Liver (tissue), 9 donors: ENCODE measurements around the gene UGT1A4. TPM values are rescaled to one million over a fixed set of nuclear protein-coding genes. Genes with fewer than 3 reads are reported as not detected.

ENCODE experiments used
- DNase-seq: peaks from one replicate; pipeline ENCODE4 v3.0.0-alpha.2; 2017; ENCODE audit warnings: low spot score
- H3K27ac ChIP-seq, 2 donors: one replicate each; pipeline ENCODE4 v1.7.0; 2013; ENCODE audit warnings: inconsistent platforms in 2 of 2, low read length in 2 of 2, control low read depth in 1 of 2, low read depth in 1 of 2, mild to moderate bottlenecking in 1 of 2
- H3K27me3 ChIP-seq, 4 donors: one replicate each; pipeline versions ENCODE4 v1.6.1 to v1.7.0; 2013; ENCODE audit warnings: low read length in 3 of 4, inconsistent platforms in 1 of 4, mild to moderate bottlenecking in 1 of 4, moderate library complexity in 1 of 4; ENCODE audit not compliant: control insufficient read depth in 4 of 4, insufficient read depth in 4 of 4
- H3K36me3 ChIP-seq, 4 donors: one replicate each; pipeline versions ENCODE4 v1.6.1 to v1.7.0; 2013; ENCODE audit warnings: low read length in 3 of 4, mild to moderate bottlenecking in 3 of 4, low read depth in 1 of 4, moderate library complexity in 1 of 4; ENCODE audit not compliant: control insufficient read depth in 4 of 4, insufficient read depth in 3 of 4
- H3K4me1 ChIP-seq, 4 donors: one replicate each; pipeline versions ENCODE4 v1.6.1 to v1.7.0; 2013; ENCODE audit warnings: low read length in 3 of 4, mild to moderate bottlenecking in 3 of 4, moderate library complexity in 1 of 4; ENCODE audit not compliant: control insufficient read depth in 4 of 4, insufficient read depth in 4 of 4
- H3K4me3 ChIP-seq, 3 donors: one replicate each; pipeline versions ENCODE4 v1.6.1 to v1.7.0; 2013; ENCODE audit warnings: low read length in 3 of 3, control low read depth in 1 of 3, low read depth in 1 of 3, mild to moderate bottlenecking in 1 of 3
- H3K9ac ChIP-seq, 2 donors: one replicate each; pipeline ENCODE4 v1.7.0; 2013; ENCODE audit warnings: low read length in 2 of 2, mild to moderate bottlenecking in 2 of 2, moderate library complexity in 2 of 2, control low read depth in 1 of 2, low read depth in 1 of 2
- H3K9me3 ChIP-seq, 4 donors: one replicate each; pipeline versions ENCODE4 v1.6.1 to v1.7.0; 2013; ENCODE audit warnings: low read length in 3 of 4; ENCODE audit not compliant: control insufficient read depth in 4 of 4
- CTCF ChIP-seq: fragments of 150-350 bp; IDR thresholded peaks from 2 replicates; pipeline ENCODE4 v1.5.1; 2017; ENCODE audit warnings: improper control_type of control experiment, low read depth, low read length; ENCODE audit not compliant: missing input control
- EGR1 ChIP-seq, 2 donors: IDR thresholded peaks; 2 replicates each; pipeline ENCODE4 v1.6.1; 2016 to 2018; ENCODE audit warnings: antibody characterized with exemption in 2 of 2, low read depth in 2 of 2
- FOXA1 ChIP-seq: IDR thresholded peaks from 2 replicates; pipeline ENCODE4 v1.6.1; 2016; ENCODE audit warnings: antibody characterized with exemption
- FOXA2 ChIP-seq: IDR thresholded peaks from 2 replicates; pipeline ENCODE4 v1.6.1; 2016; ENCODE audit warnings: antibody characterized with exemption
- GABPA ChIP-seq, 2 donors: IDR thresholded peaks in 1 of 2; conservative IDR thresholded peaks in 1 of 2; 2 replicates each; pipeline ENCODE4 v1.6.1; 2016; ENCODE audit warnings: antibody characterized with exemption in 2 of 2, mild to moderate bottlenecking in 1 of 2, moderate library complexity in 1 of 2
- JUND ChIP-seq, 2 donors: IDR thresholded peaks; 2 replicates each; pipeline ENCODE4 v1.6.1; 2016; ENCODE audit warnings: antibody characterized with exemption in 2 of 2
- REST ChIP-seq: IDR thresholded peaks from 2 replicates; pipeline ENCODE4 v1.6.1; 2016; ENCODE audit warnings: antibody characterized with exemption, mild to moderate bottlenecking
- RXRA ChIP-seq, 2 donors: IDR thresholded peaks; 2 replicates each; pipeline ENCODE4 v1.6.1; 2017 to 2018; ENCODE audit warnings: antibody characterized with exemption in 2 of 2, mild to moderate bottlenecking in 1 of 2
- SP1 ChIP-seq: IDR thresholded peaks from 2 replicates; pipeline ENCODE4 v1.6.1; 2018; ENCODE audit warnings: antibody characterized with exemption, mild to moderate bottlenecking
- TAF1 ChIP-seq: conservative IDR thresholded peaks from 2 replicates; pipeline ENCODE4 v1.6.1; 2016; ENCODE audit warnings: antibody characterized with exemption, mild to moderate bottlenecking
- YY1 ChIP-seq: IDR thresholded peaks from 2 replicates; pipeline ENCODE4 v1.6.1; 2016; ENCODE audit warnings: antibody characterized with exemption, mild to moderate bottlenecking
- ZBTB33 ChIP-seq: IDR thresholded peaks from 2 replicates; pipeline ENCODE4 v1.6.1; 2016; ENCODE audit warnings: antibody characterized with exemption
- whole genome bisulfite sequencing: extraction: QIAGEN DNeasy Blood & Tissue Kit; methylation state at CpG from one replicate; pipeline ENCODE4 v1.1.7; 2013; 5-methylcytosine and 5-hydroxymethylcytosine counted together
- polyA plus RNA-seq, 2 donors: library from polyadenylated mRNA; stranded (reverse) in 1 of 2; unstranded in 1 of 2; fragments of 200-250 nt in 1 of 2; fragments of >200 nt in 1 of 2; fragmentation: Nextera tagmentation in 1 of 2; extraction: Ambion mirVana in 1 of 2; gene quantifications; one replicate each; pipeline versions ENCODE4 v1.2.1 to v1.2.3, GENCODE V29; 2013 to 2015
- total RNA-seq, 2 donors: library from RNA; depleted of rRNA; stranded (reverse); fragments of >200 nt; gene quantifications; one replicate each; pipeline ENCODE4 v1.2.3, GENCODE V29; 2014
- donor health status: healthy.
- donor health status: healthy.
- donor health status: healthy.
- donor health status: healthy.
- donor health status: healthy.

The UGT1A4 gene
- total and polyA plus RNA-seq, 4 donors: 103 to 446 (median 136) TPM; not detected in 1

GRCh38 chr2:233816334-233816733 is 97.8 kb downstream of the UGT1A4 start:
- Histone ChIP-seq H3K9ac (no peak overlapping the region), H3K9me3 (no peaks in the 10 kb centered on the region), H3K4me1 (peaks cover 0 to 11% (median 4%) of the 10 kb centered on the region in 4 donors), H3K27ac (no peak overlapping the region), H3K4me3 (no peak overlapping the region), H3K27me3 (no peaks in the 10 kb centered on the region), H3K36me3 (no peaks in the 10 kb centered on the region)
- DNase-seq: no peak
- WGBS: 78% methylated on average over 2 of the region's 2 CpGs
- TF ChIP-seq SP1: no peak

GRCh38 chr2:233816771-233817170 is 98.2 kb downstream of the UGT1A4 start:
- Histone ChIP-seq H3K9me3 (no peaks in the 10 kb centered on the region), H3K27ac (no peak overlapping the region), H3K4me1 (peaks cover 2 to 15% (median 7%) of the 10 kb centered on the region in 4 donors), H3K36me3 (no peaks in the 10 kb centered on the region), H3K27me3 (no peaks in the 10 kb centered on the region), H3K9ac (no peak overlapping the region), H3K4me3 (no peak overlapping the region)
- TF ChIP-seq SP1: no peak
- TF ChIP-seq JUND (IDR thresholded peaks at IDR 0.05): no peak
- no peak for TF ChIP-seq TAF1
- TF ChIP-seq FOXA2: no peak
- TF ChIP-seq REST: no peak
- TF ChIP-seq FOXA1: no peak
- TF ChIP-seq YY1: no peak
- no peak for TF ChIP-seq RXRA (IDR thresholded peaks at IDR 0.05)
- TF ChIP-seq GABPA (IDR thresholded peaks at IDR 0.05 in 1 of 2, conservative IDR thresholded peaks at IDR 0.05 in 1 of 2): no peak
- no peak for TF ChIP-seq EGR1 (IDR thresholded peaks at IDR 0.05; ENCODE audit: low read depth in 2 of 2)
- DNase-seq: no peak
- WGBS: 94% methylated on average over 4 of the region's 4 CpGs

GRCh38 chr2:233817361-233817911 is 98.9 kb downstream of the UGT1A4 start:
- Histone ChIP-seq H3K27ac (peak overlapping the region; percentile 31 to 56), H3K27me3 (no peaks in the 10 kb centered on the region), H3K36me3 (no peaks in the 10 kb centered on the region), H3K4me1 (peaks cover 2 to 21% (median 13%) of the 10 kb centered on the region in 4 donors), H3K9me3 (no peaks in the 10 kb centered on the region), H3K9ac (no peak overlapping the region), H3K4me3 (no peak overlapping the region)
- no peak for TF ChIP-seq JUND (IDR thresholded peaks at IDR 0.05)
- TF ChIP-seq TAF1: no peak
- TF ChIP-seq REST: no peak
- no peak for TF ChIP-seq CTCF
- no peak for TF ChIP-seq YY1
- TF ChIP-seq RXRA (IDR thresholded peaks at IDR 0.05): no peak
- TF ChIP-seq ZBTB33: no peak
- no peak for DNase-seq
- WGBS: 89% methylated on average over 3 of the region's 3 CpGs
